HUES64 (cell line): ENCODE measurements around the gene MYOZ1.

Source experiments
- H3K27ac ChIP-seq: 2 replicates; pipeline ENCODE4 v1.7.0; 2013; ENCODE audit warnings: low read depth, low read length, inconsistent platforms
- H3K27me3 ChIP-seq: 2 replicates; pipeline ENCODE4 v1.6.1; 2013; ENCODE audit warnings: mild to moderate bottlenecking, low read length; ENCODE audit not compliant: insufficient read depth
- H3K36me3 ChIP-seq: 2 replicates; pipeline ENCODE4 v1.6.1; 2013; ENCODE audit warnings: mild to moderate bottlenecking, low read length; ENCODE audit not compliant: insufficient read depth
- H3K4me1 ChIP-seq: 2 replicates; pipeline ENCODE4 v1.6.1; 2013; ENCODE audit warnings: mild to moderate bottlenecking, low read length, moderate library complexity; ENCODE audit not compliant: insufficient read depth
- H3K4me3 ChIP-seq: 2 replicates; pipeline ENCODE4 v1.5.1; 2013; ENCODE audit warnings: mild to moderate bottlenecking, low read length, moderate library complexity
- H3K9ac ChIP-seq: 2 replicates; pipeline ENCODE4 v1.6.1; 2013; ENCODE audit warnings: mild to moderate bottlenecking, low read depth, low read length
- H3K9me3 ChIP-seq: 2 replicates; pipeline ENCODE4 v1.6.1; 2013; ENCODE audit warnings: low read depth, low read length; ENCODE audit not compliant: insufficient read depth
- WGBS: fragments of 150-250, 120-280 bp; methylation state at CpG from one replicate; pipeline ENCODE4 v1.1.7; 2013; ENCODE audit warnings: missing lambda C conversion rate; 5-methylcytosine and 5-hydroxymethylcytosine counted together

The MYOZ1 gene

GRCh38 chr10:73646598-73647041 lies 5.3 kb upstream of the MYOZ1 start:
- Histone ChIP-seq H3K9me3 (no peaks in the 10 kb centered on the region), H3K9ac (no peak overlapping the region), H3K4me3 (peak overlapping the region; percentile 58), H3K36me3 (no peaks in the 10 kb centered on the region), H3K27me3 (no peaks in the 10 kb centered on the region), H3K4me1 (0 out of 2 replicates have a peak, but pooled peaks cover 4% of the 10 kb centered on the region), H3K27ac (no peak overlapping the region)
- 93% methylated on average over 9 of the region's 9 CpGs for WGBS

- H3K9me3 ChIP-seq, result no peaks in the 10 kb centered on the region
- H3K9ac ChIP-seq, result no peak overlapping the region
- H3K27ac ChIP-seq, result no peak overlapping the region
- 83% methylated on average over 3 of the region's 3 CpGs for WGBS
- no peak overlapping the region for H3K4me3 ChIP-seq
- H3K4me1 ChIP-seq, result 0 out of 2 replicates have a peak, but pooled peaks cover 4% of the 10 kb centered on the region
- no peaks in the 10 kb centered on the region for H3K36me3 ChIP-seq
- H3K27me3 ChIP-seq, result no peaks in the 10 kb centered on the region
Observed at GRCh38 chr10:73645251-73645650, 4.0 kb upstream of the MYOZ1 start.

GRCh38 chr10:73644767-73645166 lies 3.5 kb upstream of the MYOZ1 start:
- Histone ChIP-seq H3K4me3 (no peak overlapping the region), H3K36me3 (no peaks in the 10 kb centered on the region), H3K4me1 (0 out of 2 replicates have a peak, but pooled peaks cover 4% of the 10 kb centered on the region), H3K27ac (no peak overlapping the region), H3K27me3 (no peaks in the 10 kb centered on the region), H3K9ac (no peak overlapping the region), H3K9me3 (no peaks in the 10 kb centered on the region)
- 100% methylated on average over 1 of the region's 1 CpG for whole genome bisulfite sequencing

- Histone ChIP-seq H3K4me1 (0 out of 2 replicates have a peak, but pooled peaks cover 4% of the 10 kb centered on the region), H3K27ac (no peak overlapping the region), H3K27me3 (no peaks in the 10 kb centered on the region), H3K36me3 (no peaks in the 10 kb centered on the region), H3K9me3 (no peaks in the 10 kb centered on the region), H3K9ac (no peak overlapping the region), H3K4me3 (no peak overlapping the region)
- WGBS, result 39% methylated on average over 5 of the region's 5 CpGs
Observed at GRCh38 chr10:73644015-73644743, 2.9 kb upstream of the MYOZ1 start.

GRCh38 chr10:73643362-73643761 lies 2.1 kb upstream of the MYOZ1 start:
- Histone ChIP-seq H3K27ac (no peak overlapping the region), H3K4me1 (no peaks in the 10 kb centered on the region), H3K27me3 (no peaks in the 10 kb centered on the region), H3K9ac (no peak overlapping the region), H3K9me3 (no peaks in the 10 kb centered on the region), H3K36me3 (no peaks in the 10 kb centered on the region), H3K4me3 (no peak overlapping the region)
- 93% methylated on average over 2 of the region's 2 CpGs for WGBS

- H3K27me3 ChIP-seq, result no peaks in the 10 kb centered on the region
- no peak overlapping the region for H3K9ac ChIP-seq
- no peaks in the 10 kb centered on the region for H3K36me3 ChIP-seq
- WGBS, result 91% methylated on average over 3 of the region's 3 CpGs
- no peaks in the 10 kb centered on the region for H3K9me3 ChIP-seq
- no peaks in the 10 kb centered on the region for H3K4me1 ChIP-seq
- no peak overlapping the region for H3K27ac ChIP-seq
- no peak overlapping the region for H3K4me3 ChIP-seq
Observed at GRCh38 chr10:73639286-73639685, 2.0 kb downstream of the MYOZ1 start.

- Histone ChIP-seq H3K4me1 (no peaks in the 10 kb centered on the region), H3K27me3 (no peaks in the 10 kb centered on the region), H3K36me3 (no peaks in the 10 kb centered on the region), H3K4me3 (no peak overlapping the region), H3K27ac (no peak overlapping the region), H3K9ac (no peak overlapping the region), H3K9me3 (no peaks in the 10 kb centered on the region)
- WGBS, result no CpG with 5 or more reads among the region's 1 CpG
Observed at GRCh38 chr10:73635781-73636180, 5.5 kb downstream of the MYOZ1 start.

GRCh38 chr10:73634421-73634820 lies 6.9 kb downstream of the MYOZ1 start:
- Histone ChIP-seq H3K27me3 (no peaks in the 10 kb centered on the region), H3K4me3 (no peak overlapping the region), H3K9me3 (no peaks in the 10 kb centered on the region), H3K9ac (no peak overlapping the region), H3K4me1 (no peaks in the 10 kb centered on the region), H3K36me3 (no peaks in the 10 kb centered on the region), H3K27ac (no peak overlapping the region)
- WGBS, result 77% methylated on average over 5 of the region's 5 CpGs

GRCh38 chr10:73629165-73629564 lies 12.1 kb downstream of the MYOZ1 start:
- Histone ChIP-seq H3K4me1 (peaks cover 6% of the 10 kb centered on the region; the same call in 1 of the 2 replicates), H3K9me3 (no peaks in the 10 kb centered on the region)
- 95% methylated on average over 5 of the region's 5 CpGs for WGBS

GRCh38 chr10:73628405-73628804 lies 12.9 kb downstream of the MYOZ1 start:
- H3K36me3 ChIP-seq, result no peaks in the 10 kb centered on the region
- H3K27ac ChIP-seq, result no peak overlapping the region
- no peak overlapping the region for H3K9ac ChIP-seq
- H3K4me1 ChIP-seq, result peaks cover 6% of the 10 kb centered on the region; the same call in 1 of the 2 replicates
- H3K27me3 ChIP-seq, result no peaks in the 10 kb centered on the region
- no peak overlapping the region for H3K4me3 ChIP-seq
- no peaks in the 10 kb centered on the region for H3K9me3 ChIP-seq
- WGBS, result 81% methylated on average over 7 of the region's 7 CpGs

More at GRCh38 chr10:73629165-73629564, 12.1 kb downstream of the MYOZ1 start:
- no peak overlapping the region for H3K4me3 ChIP-seq
- no peaks in the 10 kb centered on the region for H3K27me3 ChIP-seq
- H3K27ac ChIP-seq, result no peak overlapping the region
- H3K36me3 ChIP-seq, result no peaks in the 10 kb centered on the region
- no peak overlapping the region for H3K9ac ChIP-seq

GRCh38 chr10:73627300-73627699 lies 14.0 kb downstream of the MYOZ1 start:
- Histone ChIP-seq H3K4me1 (peaks cover 6% of the 10 kb centered on the region; the same call in 1 of the 2 replicates), H3K27me3 (no peaks in the 10 kb centered on the region), H3K27ac (no peak overlapping the region), H3K9me3 (no peaks in the 10 kb centered on the region), H3K36me3 (no peaks in the 10 kb centered on the region), H3K4me3 (peak overlapping the region; percentile 85; the same call in 1 of the 2 replicates), H3K9ac (0 out of 2 replicates have a peak overlapping the region, but pooled peaks have one; percentile 97)
- 96% methylated on average over 6 of the region's 6 CpGs for WGBS
